Activated CD4-positive, alpha-beta T cell treated with anti-CD3 and anti-CD28 coated beads, Interleukin-2, amount 50 U/mL, for 16 hours (primary cell): Measurements from ENCODE around the gene KIF26B.

Experiments used
- DNase-seq: peaks from one replicate; pipeline ENCODE4 v3.0.0-alpha.2; 2020

Gene KIF26B

GRCh38 chr1:245437369-245438062, 282.7 kb downstream of the KIF26B start:
- no peak for DNase-seq

- DNase-seq: no peak
These were observed 286.1 kb downstream of the KIF26B start for GRCh38 chr1:245440922-245441321.

GRCh38 chr1:245441689-245442088, 286.9 kb downstream of the KIF26B start:
- no peak for DNase-seq

- no peak for DNase-seq
These were observed 289.5 kb downstream of the KIF26B start for GRCh38 chr1:245444147-245444828.

- DNase-seq: no peak
These were observed 290.2 kb downstream of the KIF26B start for GRCh38 chr1:245444945-245445344.

GRCh38 chr1:245448531-245448930, 293.7 kb downstream of the KIF26B start:
- DNase-seq: no peak

GRCh38 chr1:245448975-245449431, 294.2 kb downstream of the KIF26B start:
- no peak for DNase-seq

- DNase-seq: no peak
These were observed 298.8 kb downstream of the KIF26B start for GRCh38 chr1:245453541-245453940.

- no peak for DNase-seq
These were observed 299.3 kb downstream of the KIF26B start for GRCh38 chr1:245454051-245454450.

- DNase-seq: no peak
These were observed 302.8 kb downstream of the KIF26B start for GRCh38 chr1:245457562-245457961.

- no peak for DNase-seq
These were observed 303.4 kb downstream of the KIF26B start for GRCh38 chr1:245458234-245458633.

- no peak for DNase-seq
These were observed 304.0 kb downstream of the KIF26B start for GRCh38 chr1:245458761-245459174.

GRCh38 chr1:245459621-245460020, 304.8 kb downstream of the KIF26B start:
- no peak for DNase-seq

GRCh38 chr1:245461681-245462080, 306.9 kb downstream of the KIF26B start:
- DNase-seq: no peak

- DNase-seq: no peak
These were observed 307.4 kb downstream of the KIF26B start for GRCh38 chr1:245462161-245462560.

GRCh38 chr1:245463392-245464165, 308.8 kb downstream of the KIF26B start:
- no peak for DNase-seq

GRCh38 chr1:245464290-245464689, 309.5 kb downstream of the KIF26B start:
- no peak for DNase-seq

- no peak for DNase-seq
These were observed 310.9 kb downstream of the KIF26B start for GRCh38 chr1:245465666-245466065.

GRCh38 chr1:245466261-245466660, 311.5 kb downstream of the KIF26B start:
- DNase-seq: no peak

GRCh38 chr1:245467804-245468203, 313.0 kb downstream of the KIF26B start:
- DNase-seq: no peak

- DNase-seq: no peak
These were observed 314.2 kb downstream of the KIF26B start for GRCh38 chr1:245469006-245469405.

- no peak for DNase-seq
These were observed 314.9 kb downstream of the KIF26B start for GRCh38 chr1:245469734-245470133.

- no peak for DNase-seq
These were observed 320.3 kb downstream of the KIF26B start for GRCh38 chr1:245475126-245475525.
